KBM-7 (cell line): ENCODE data around the gene KRT37.

Source experiments
- DNase-seq: peaks from one replicate; pipeline ENCODE4 v3.0.0-alpha.2; 2015
- in situ Hi-C: fragments of 300-500 bp; cut with MboI; formaldehyde crosslinking; loops from 2 replicates; pipeline ENCODE4 v1.14.3; 2020; ENCODE audit warnings: low sequenced_read_pairs, low pct_unique_long_range_greater_than_20kb, mixed read lengths

The KRT37 gene

GRCh38 chr17:41424111-41424635, at the start of gene KRT37:
Gene KRT37, minus strand, starts transcription at chr17:41424585. Its CDS starts 62 bp downstream, at chr17:41424523.
- in situ Hi-C loops = no loop called here
- DNase-seq = no peak

DNA sequence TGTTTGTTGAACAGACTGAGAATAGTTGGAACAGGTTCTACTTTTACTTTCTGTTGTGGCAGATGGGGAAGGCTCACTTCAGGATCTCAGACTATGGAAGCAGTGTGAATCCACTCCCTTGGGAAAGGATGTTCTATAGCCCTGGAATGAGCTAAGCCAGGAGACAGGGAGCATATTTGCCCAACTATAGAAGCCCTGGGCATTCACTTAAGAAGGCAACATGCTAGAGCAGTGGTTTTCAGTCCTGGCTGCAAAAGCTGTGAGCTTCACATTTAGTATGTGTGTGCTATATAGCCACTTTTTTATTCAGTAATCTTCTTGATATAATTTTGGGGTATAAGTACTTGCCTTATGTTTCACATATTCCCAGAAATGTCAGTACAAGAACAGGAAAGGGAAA, 44.0 kb upstream of the KRT37 start:
- in situ Hi-C loops = no loop called here
- DNase-seq = no peak

- no peak for DNase-seq
- in situ Hi-C loops = no loop called here
Measured at GRCh38 chr17:41467561-41467960, 43.2 kb upstream of the KRT37 start.

DNA sequence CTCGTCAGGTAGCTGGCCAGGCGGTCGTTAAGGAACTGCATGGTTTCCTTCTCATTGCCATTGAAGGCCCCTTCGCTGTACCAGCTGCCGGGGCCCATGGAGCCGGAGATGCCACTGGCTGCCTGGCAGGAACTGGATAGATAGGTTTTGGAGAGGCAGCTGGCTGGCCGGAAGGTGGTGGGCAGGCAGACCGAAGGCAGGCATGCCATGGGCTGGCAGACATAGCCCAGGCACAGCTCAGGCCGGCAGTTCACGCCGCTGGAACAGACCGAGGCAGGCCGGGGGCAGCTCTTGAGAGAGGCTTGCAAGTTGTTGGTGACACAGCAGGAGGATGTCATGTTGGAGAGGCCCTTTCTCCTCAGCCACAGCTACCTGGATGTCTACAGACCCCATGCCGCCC, 42.6 kb upstream of the KRT37 start, which contains the start of gene KRT32:
TSS of gene KRT32 (minus strand) at position 399 of the 400 bp plus-strand sequence. CDS start at position 338, 61 bp downstream.
- DNase-seq = no peak
- in situ Hi-C loops = no loop called here

GRCh38 chr17:41464682-41465081, 40.3 kb upstream of the KRT37 start:
- DNase-seq = no peak
- in situ Hi-C loops = no loop called here

DNA sequence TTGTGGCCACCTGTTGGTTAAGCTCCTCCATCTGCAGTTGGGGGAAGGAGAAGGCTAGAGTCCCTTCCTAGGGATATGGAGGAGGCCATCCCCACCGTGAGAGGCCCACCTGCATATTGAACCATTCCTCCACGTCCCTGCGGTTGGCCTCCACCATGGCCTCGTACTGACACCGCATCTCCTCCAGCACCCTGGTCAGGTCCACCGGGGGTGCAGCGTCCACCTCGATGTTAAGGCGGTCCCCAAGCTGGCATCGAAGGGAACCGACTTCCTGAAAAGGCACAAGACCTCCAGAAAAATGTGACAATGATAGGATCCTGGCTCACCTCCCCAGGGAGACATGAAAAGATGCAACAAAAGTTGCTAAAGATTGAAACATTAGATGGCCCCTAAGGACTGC, 39.8 kb upstream of the KRT37 start:
- no peak for DNase-seq
- in situ Hi-C loops = no loop called here

- DNase-seq = no peak
- in situ Hi-C loops = no loop called here
Measured at GRCh38 chr17:41463746-41464145, 39.4 kb upstream of the KRT37 start.

- in situ Hi-C loops = no loop called here
- DNase-seq = no peak
Measured at GRCh38 chr17:41462705-41463104, 38.3 kb upstream of the KRT37 start.

GRCh38 chr17:41457676-41458075, 33.3 kb upstream of the KRT37 start:
- in situ Hi-C loops = no loop called here
- DNase-seq = no peak

GRCh38 chr17:41456204-41456603, 31.8 kb upstream of the KRT37 start:
- in situ Hi-C loops = no loop called here
- no peak for DNase-seq

DNA sequence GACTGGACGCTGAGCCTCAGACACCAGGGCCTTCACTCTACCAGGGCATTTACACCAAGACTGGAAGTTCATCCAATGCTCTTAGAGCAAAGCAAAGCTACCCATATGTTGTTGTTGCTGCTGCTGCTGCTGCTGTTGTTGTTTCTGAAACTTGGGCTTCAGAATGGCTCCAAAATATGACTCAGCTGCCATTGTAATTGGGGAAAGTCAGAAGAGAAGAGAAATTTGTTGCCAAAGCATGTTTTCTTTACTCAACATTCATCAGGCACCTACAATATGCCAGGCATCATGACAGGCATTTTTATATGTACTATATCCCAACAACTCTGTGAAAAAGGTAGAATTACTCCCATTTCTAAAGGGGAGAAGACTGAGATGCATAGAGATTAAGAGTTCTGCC, 30.9 kb upstream of the KRT37 start:
- in situ Hi-C loops = no loop called here
- no peak for DNase-seq

DNA sequence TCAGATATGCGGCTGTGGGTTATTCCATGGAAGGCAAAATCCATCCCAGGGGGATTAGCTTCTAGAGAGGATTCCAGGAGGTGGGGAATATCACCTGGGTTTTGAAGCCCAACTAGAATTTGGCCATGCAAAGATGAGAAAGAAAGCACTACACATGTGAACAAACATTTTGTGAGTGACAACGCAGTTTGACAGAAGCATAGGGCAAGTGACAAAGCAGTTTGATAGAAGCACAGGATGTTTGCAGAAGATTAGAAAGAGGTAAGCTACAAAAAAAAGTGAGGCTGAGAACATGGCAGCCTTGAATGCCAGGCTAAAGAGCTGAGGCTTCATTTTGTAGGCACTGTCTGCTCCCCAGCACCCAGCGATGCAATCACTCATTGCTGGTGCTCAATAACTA, 28.7 kb upstream of the KRT37 start:
- in situ Hi-C loops = no loop called here
- no peak for DNase-seq

- no peak for DNase-seq
- in situ Hi-C loops = no loop called here
Measured at GRCh38 chr17:41452281-41452680, 27.9 kb upstream of the KRT37 start.

DNA sequence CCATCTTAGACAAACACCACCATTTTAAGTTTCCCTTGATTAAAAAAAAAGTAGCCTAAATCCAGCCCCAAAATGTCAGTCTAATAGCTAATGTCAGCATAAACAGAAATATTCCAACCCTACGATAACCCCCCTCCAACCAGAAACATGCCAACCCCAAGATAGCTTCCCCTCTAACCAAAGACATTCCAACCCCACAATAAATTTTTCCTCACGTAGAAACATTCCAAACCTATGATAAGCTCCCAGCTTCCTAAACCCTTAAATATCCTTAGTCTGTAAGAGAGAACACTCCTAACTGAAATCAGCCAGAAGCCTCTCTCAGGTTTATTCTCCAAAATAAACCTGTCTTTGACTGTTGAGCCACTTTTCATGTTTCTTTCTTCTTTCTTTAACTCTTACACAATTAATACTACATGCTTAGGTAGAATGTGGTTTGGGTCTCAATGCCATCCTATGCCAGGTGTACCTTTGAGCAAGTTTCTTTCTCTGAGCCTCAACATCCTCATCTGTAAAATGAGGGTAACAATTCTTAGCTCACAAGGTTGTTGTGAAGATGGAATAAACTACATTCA, 26.9 kb upstream of the KRT37 start:
- no peak for DNase-seq
- in situ Hi-C loops = no loop called here

DNA sequence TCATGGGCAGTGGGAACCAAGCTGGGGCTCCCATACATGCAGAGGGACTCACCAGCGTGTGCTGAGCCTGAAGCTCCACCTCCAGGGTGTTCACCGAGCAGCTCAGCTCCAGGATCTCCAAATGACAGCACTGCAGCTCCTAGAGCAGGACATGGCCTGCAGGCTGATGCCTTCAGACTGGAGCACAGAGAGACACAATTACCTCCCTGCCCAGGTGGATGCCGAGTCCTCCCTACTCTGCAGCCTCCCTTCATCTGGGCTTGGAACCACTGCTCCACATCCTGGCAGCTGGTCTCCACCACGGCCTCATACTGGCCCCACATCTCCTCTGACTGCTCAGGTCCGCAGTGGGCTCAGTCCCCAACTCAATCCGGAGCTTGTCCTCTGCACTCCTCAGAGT, 24.6 kb upstream of the KRT37 start:
- in situ Hi-C loops = no loop called here
- no peak for DNase-seq

GRCh38 chr17:41448506-41448905, 24.1 kb upstream of the KRT37 start:
- in situ Hi-C loops = no loop called here
- no peak for DNase-seq

DNA sequence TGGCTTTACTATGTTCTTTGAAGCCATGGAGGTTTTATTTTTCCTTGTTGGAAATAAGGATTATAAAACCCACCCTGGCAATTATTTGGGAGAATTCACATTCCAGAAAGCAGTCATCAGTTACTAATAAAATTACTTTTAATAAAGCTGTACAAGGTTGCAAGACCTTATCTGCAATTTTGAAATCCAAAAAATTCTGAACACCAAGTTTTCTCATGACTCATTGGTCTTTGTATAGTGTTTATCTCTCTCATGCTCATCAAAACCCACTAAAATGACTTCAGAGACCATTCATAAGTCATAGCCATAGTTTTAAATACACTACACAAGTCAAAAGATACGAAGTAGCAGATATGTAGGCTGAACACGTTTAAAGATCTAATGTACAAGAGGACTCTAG, 22.4 kb upstream of the KRT37 start:
- DNase-seq = no peak
- in situ Hi-C loops = no loop called here

- no peak for DNase-seq
- in situ Hi-C loops = no loop called here
Measured at GRCh38 chr17:41444640-41445039, 20.3 kb upstream of the KRT37 start.

GRCh38 chr17:41444186-41444585, 19.8 kb upstream of the KRT37 start:
- no peak for DNase-seq

DNA sequence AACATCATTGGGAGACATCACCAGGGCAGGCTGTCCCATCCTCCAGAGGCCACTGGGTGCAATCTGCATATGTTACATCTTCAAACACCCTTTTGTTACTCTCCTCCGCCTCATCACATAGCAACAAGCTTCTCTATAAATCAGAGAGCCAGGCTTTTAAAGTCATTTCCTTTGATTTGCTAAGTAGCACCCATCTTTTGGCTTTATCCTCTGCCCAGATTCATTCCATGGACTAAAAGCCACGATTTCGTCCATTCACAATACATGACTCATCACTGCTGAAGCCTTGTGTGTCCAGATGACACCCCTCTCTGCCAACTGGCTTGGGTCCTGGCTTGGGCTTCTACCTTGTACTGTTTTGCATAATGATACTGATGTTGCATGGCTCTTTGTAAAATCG, 18.4 kb upstream of the KRT37 start:
- DNase-seq = no peak
- in situ Hi-C loops = no loop called here

More at GRCh38 chr17:41444186-41444585, 19.8 kb upstream of the KRT37 start:
- in situ Hi-C loops = no loop called here

DNA sequence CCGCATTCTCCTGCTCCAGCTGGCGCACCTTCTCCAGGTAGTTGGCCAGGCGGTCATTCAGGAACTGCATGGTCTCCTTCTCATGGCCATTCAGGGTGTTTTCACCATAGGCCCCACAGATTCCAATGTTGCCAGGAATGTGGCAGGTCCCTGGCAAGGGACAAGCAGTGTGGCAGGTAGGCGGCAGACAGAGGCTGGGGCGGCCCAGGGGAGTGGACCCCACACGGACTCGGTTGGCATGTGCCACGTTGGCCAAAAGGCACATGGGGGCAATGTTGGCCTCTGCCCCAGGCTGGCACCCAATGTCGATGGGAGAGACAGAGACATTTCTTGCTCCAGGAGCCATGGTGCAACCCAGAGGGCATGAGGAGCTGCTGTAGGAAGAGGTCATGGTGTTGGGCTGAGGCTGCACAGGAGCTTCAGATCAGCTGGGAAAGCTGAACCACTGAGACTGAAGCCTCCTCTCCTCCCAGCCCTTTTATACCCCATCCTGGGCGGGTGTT, 16.2 kb upstream of the KRT37 start, which contains the start of gene KRT38:
TSS of gene KRT38 (minus strand) at position 453 of the 503 bp plus-strand sequence. CDS start at position 391, 62 bp downstream.
- in situ Hi-C loops = no loop called here
- no peak for DNase-seq
